ENCODE data around the gene PHF24.
"Not testable (repeated sequence)": the region's sequence is repeated elsewhere in the genome, so short reads cannot be mapped to it uniquely, and the experiment has no call there.

PHF24 gene

GRCh38 chr9:34957492-34958410 lies at the start of gene PHF24:
PHF24 (plus strand) TSS chr9:34958285; CDS start chr9:34971299, 13,014 bp downstream.
- no peak for DNase-seq

GRCh38 chr9:34927061-34927460 lies 31.0 kb upstream of the PHF24 start:
- no peak for DNase-seq

- DNase-seq = no peak
Measured at GRCh38 chr9:34928921-34929320, 29.2 kb upstream of the PHF24 start.

DNA sequence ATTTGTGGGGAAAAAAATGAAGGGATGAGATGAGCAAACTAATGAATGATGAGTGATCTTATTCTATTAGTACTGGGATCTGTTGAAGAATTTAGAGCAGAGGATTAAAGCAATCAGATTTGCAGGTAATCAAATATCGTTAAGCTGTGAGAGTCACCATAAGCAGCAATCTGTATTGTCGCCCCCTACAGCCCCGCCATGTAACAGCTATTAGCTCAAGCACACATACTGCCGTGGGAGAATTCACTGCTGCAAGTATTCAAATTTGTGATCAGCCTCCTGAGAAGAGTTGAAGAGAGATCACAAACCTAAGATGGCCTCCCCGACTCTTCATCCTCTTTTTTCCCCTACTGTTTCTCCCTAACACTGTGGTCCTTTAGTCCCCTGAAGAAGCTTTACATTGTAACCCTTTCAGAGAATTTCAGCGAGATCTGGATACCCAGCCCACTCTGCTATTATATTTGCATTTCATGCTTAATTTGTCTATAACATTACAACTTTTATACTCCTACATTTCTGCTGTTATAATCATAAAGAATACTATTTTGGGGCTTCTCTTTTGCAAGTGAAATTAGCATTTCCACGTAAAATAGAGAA lies 28.5 kb upstream of the PHF24 start:
- DNase-seq = peak; percentile 16 to 27

GRCh38 chr9:34939989-34940388 lies 18.1 kb upstream of the PHF24 start:
- not testable (repeated sequence) for DNase-seq

GRCh38 chr9:34948451-34948850 lies 9.6 kb upstream of the PHF24 start:
- no peak for DNase-seq

GRCh38 chr9:34954225-34954624 lies 3.9 kb upstream of the PHF24 start:
- no peak for DNase-seq

DNA sequence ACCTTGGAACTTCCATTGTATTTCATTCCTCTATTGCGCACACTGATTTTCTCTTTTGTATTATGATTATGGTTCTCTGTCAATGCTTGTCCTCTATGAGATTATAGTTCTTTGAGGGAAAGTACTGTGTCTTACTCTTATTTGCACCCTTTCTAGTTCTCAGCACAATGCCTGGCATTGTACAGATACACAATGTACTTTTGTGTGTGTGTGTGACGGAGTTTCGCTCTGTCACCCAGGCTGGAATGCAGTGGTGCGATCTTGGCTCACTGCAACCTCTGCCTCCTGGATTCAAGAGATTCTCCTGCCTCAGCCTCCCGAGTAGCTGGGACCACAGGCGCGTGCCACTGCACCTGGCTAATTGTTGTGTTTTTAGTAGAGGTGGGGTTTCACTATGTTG lies 2.0 kb upstream of the PHF24 start:
- not testable (repeated sequence) for DNase-seq

- no peak for DNase-seq
Measured at GRCh38 chr9:34956648-34957047, 1.4 kb upstream of the PHF24 start.

GRCh38 chr9:34958411-34958982 lies 412 bp downstream of the PHF24 start:
- DNase-seq = no peak

- no peak for DNase-seq
Measured at GRCh38 chr9:34959461-34959860, 1.4 kb downstream of the PHF24 start.

DNA sequence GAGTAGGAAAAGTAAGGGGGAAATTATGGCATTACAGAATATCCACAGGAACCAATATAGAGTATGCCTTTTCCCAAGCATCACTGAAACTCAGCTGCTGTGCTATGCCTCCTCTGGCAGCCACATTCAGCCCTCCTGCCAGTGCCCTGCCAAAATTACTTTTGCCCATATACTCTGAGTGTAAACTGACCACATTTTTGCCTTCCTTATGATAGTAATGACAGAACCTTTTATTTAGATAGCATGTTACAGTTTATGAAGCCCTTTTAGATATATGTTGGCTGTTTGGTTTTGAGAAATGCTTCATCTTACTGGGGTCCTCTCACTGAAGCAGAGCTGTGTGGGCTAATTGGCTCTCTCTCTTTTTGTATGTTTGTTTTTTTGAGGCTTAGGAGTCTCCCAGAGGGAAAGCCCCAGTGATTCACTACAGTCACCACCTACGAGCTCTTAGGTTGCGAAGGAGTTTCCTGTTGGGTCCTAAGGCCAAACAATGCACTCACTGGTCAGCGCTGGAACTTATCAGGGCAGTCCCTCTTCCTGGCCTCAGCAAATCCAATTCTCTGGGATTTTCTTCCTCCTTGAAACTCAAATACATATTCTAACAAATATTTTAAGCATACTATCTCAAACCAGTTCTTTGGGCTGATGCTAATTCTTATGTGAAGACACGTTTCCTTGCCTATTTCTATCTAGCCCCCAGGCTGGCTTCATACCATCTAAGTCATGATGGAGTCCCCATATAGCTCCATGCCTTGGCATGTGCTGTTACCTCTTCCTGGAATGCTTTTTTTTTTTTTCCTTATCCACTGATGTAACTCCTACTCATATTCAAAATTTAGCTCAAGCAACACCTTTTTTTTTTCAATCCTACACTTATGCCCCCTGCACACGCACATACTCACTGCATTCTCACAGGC lies 3.7 kb downstream of the PHF24 start:
- no peak for DNase-seq

GRCh38 chr9:34962546-34962945 lies 4.5 kb downstream of the PHF24 start:
- DNase-seq = no peak

GRCh38 chr9:34963552-34963951 lies 5.5 kb downstream of the PHF24 start:
- no peak for DNase-seq

DNA sequence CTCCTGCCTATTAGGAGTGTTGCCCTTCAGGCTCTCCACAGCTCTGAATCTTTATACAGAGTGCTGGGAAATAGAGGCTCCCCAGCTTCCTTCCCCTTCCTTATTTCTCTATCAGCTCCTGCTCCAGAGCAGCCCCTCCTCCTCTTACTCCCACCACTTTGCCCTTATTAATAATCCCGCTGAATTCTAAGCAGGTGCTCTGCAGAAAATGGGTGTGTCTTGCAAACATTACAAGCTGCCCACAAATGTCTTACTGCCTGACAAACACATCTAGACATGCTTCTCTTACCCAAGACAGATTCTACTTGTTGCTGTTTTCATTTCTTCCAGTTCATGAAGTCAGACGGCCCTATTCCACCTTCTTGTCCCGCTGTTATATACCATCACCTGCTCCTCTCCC lies 6.4 kb downstream of the PHF24 start:
- DNase-seq = no peak

- no peak for DNase-seq
Measured at GRCh38 chr9:34971146-34971811, 13.2 kb downstream of the PHF24 start.

GRCh38 chr9:34974664-34975063 lies 16.6 kb downstream of the PHF24 start:
- no peak for DNase-seq

GRCh38 chr9:34976441-34976840 lies 18.4 kb downstream of the PHF24 start:
- no peak for DNase-seq

DNA sequence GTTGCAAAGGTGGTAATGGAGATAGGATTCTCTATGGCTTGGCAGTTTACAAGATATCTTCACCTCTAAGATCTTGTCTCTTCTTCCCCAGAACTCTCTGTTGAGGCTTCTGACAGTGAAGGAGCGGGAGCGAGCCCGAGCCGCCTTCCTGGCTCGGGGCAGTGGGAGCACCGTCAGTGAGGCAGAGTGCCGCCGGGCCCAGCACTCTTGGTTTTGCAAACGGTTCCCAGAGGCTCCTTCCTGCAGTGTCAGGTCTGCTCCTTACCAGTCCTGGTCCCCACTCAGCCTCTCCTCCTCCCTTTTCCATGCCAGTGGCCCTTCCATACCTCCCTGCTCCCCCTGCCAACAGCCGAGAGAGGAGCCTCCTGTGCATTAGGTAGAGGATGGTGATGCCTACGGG lies 18.9 kb downstream of the PHF24 start:
- DNase-seq = no peak

GRCh38 chr9:34980181-34980761 lies 22.2 kb downstream of the PHF24 start:
- no peak for DNase-seq

DNA sequence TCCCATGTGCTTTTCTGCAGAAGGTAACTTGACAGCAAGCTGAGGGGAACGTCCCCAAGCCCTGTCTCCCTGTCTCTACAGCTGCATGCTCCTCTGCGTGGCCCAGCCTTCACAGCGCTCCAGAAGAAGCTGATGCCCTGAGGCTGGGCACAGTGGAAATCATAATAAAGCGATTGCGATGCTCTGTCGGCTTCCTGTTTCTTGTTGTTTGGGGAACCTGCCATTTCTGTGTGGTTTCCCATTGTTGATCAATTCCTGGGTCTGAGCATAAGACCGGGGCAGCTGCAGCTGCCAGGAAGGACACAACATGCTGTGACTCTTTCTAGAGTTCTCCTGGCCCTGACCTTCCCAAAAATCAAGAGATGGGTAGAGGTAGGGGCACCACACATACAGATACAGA lies 24.3 kb downstream of the PHF24 start:
- DNase-seq = no peak

- DNase-seq = no peak
Measured at GRCh38 chr9:34983209-34983608, 25.1 kb downstream of the PHF24 start.

Measured in stimulated activated CD4-positive, alpha-beta T cell treated with anti-CD3 and anti-CD28 coated beads, Interleukin-2, amount 100 ng/mL, for 48 hours (primary cell).